Stomach smooth muscle (tissue), 2 donors: Measurements from ENCODE around the gene CCT5.

ENCODE experiments used
- H3K27ac ChIP-seq: one replicate; pipeline ENCODE4 v1.7.0; 2013; ENCODE audit warnings: mild to moderate bottlenecking, low read length, inconsistent platforms
- H3K27me3 ChIP-seq, 2 donors: one replicate each; pipeline ENCODE4 v1.7.0; 2013; ENCODE audit warnings: low read length in 2 of 2; ENCODE audit not compliant: insufficient read depth in 2 of 2, control insufficient read depth in 1 of 2
- H3K36me3 ChIP-seq, 2 donors: one replicate each; pipeline ENCODE4 v1.7.0; 2013; ENCODE audit warnings: low read length in 2 of 2; ENCODE audit not compliant: control insufficient read depth in 2 of 2, insufficient read depth in 2 of 2
- H3K4me1 ChIP-seq: one replicate; pipeline ENCODE4 v1.7.0; 2013; ENCODE audit warnings: low read length; ENCODE audit not compliant: control insufficient read depth, insufficient read depth
- H3K4me3 ChIP-seq, 2 donors: one replicate each; pipeline ENCODE4 v1.7.0; 2013; ENCODE audit warnings: low read length in 2 of 2
- H3K9ac ChIP-seq, 2 donors: one replicate each; pipeline ENCODE4 v1.7.0; 2013; ENCODE audit warnings: low read length in 2 of 2, mild to moderate bottlenecking in 1 of 2
- H3K9me3 ChIP-seq, 2 donors: one replicate each; pipeline ENCODE4 v1.7.0; 2013; ENCODE audit warnings: low read length in 2 of 2; ENCODE audit not compliant: control insufficient read depth in 2 of 2
- donor health status: healthy.
- donor health status: Pancreatic carcinoma.

Gene CCT5

DNA sequence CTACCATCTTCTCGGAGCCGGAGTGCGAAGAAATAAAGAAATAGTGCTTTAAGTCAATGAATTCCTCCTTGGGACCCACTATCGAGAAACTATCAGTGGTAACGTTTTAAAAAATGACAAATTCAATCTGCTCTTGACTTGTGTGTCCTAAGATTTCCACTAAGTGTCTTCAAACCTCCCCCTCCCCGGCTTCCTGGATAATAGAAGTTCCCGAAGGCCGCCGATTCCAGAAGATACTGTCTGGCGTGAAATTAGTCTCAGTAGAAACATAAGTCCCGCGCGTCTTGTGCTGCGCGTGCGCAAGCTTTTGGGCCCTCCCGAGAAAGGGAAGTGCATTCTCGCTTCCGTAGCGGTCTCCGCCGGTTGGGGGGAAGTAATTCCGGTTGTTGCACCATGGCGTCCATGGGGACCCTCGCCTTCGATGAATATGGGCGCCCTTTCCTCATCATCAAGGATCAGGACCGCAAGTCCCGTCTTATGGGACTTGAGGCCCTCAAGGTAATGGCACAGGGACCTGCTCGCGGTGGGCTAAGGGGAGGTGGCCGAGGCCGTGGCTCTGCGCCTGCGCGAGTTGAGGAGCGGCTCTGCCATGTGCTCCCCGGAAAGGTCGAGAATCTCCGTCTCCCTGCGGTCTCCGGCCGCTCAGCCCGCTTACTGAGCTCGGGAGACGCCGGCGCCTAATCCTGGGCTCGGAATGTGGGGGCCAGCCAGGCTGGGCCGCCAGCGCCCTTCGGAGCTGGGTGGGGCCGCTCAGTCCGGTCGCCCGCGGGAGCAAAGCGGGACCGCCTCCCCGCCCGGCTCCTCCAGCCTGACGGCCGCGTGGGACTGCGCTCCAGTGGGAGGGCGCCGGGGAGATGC, at the start of gene CCT5:
Gene CCT5, plus strand, starts transcription at position 333 of the 858 bp plus-strand sequence. Its CDS starts 61 bp downstream, at position 394.
- Histone ChIP-seq H3K36me3 (peaks cover 6 to 8% of the 10 kb centered on the region in 2 donors), H3K4me3 (peak within 1 kb of the TSS; percentile 96 to 97), H3K27me3 (no peaks in the 10 kb centered on the region), H3K9ac (peak within 1 kb of the TSS; percentile 66 to 95), H3K27ac (peak within 1 kb of the TSS; percentile 90), H3K9me3 (no peaks in the 10 kb centered on the region), H3K4me1 (peaks cover 26% of the 10 kb centered on the region)

GRCh38 chr5:10201223-10201868, 48.7 kb upstream of the CCT5 start:
- Histone ChIP-seq H3K27me3 (no peaks in the 10 kb centered on the region), H3K9me3 (peaks cover 0 to 12% of the 10 kb centered on the region in 2 donors), H3K4me1 (no peaks in the 10 kb centered on the region), H3K27ac (no peak overlapping the region), H3K4me3 (no peak overlapping the region), H3K36me3 (no peaks in the 10 kb centered on the region), H3K9ac (no peak overlapping the region)

- H3K9me3 ChIP-seq: peaks cover 0 to 6% of the 10 kb centered on the region in 2 donors
Measured at GRCh38 chr5:10202089-10202910, 47.8 kb upstream of the CCT5 start.

GRCh38 chr5:10209004-10209403, 41.1 kb upstream of the CCT5 start:
- peaks cover 0 to 2% of the 10 kb centered on the region in 2 donors for H3K27me3 ChIP-seq

More at GRCh38 chr5:10202089-10202910, 47.8 kb upstream of the CCT5 start:
- no peaks in the 10 kb centered on the region for H3K4me1 ChIP-seq
- no peaks in the 10 kb centered on the region for H3K27me3 ChIP-seq
- no peak overlapping the region for H3K27ac ChIP-seq
- H3K4me3 ChIP-seq: no peak overlapping the region
- H3K36me3 ChIP-seq: no peaks in the 10 kb centered on the region
- H3K9ac ChIP-seq: no peak overlapping the region

DNA sequence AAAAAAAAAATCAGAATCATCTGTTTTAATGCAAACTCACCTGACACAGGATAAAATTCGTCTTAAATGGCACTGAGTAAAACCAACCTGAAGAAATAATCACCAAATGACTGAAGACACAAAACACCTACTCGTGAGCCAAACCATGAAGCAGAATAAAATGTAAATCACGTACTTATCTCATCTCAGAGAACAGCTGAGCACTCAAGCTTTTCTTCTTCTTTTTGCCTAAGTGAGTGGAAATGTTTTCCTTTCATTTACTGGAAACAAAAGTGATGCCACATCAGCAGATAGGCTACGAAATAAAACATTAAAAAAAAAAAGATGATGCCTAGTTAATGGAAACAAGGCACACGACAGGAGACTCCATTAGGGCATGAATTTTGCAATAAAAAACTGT, 36.8 kb upstream of the CCT5 start:
- no peak overlapping the region for H3K4me3 ChIP-seq
- H3K4me1 ChIP-seq: no peaks in the 10 kb centered on the region
- no peak overlapping the region for H3K27ac ChIP-seq
- H3K36me3 ChIP-seq: no peaks in the 10 kb centered on the region
- H3K9me3 ChIP-seq: no peaks in the 10 kb centered on the region
- H3K27me3 ChIP-seq: peaks cover 0 to 2% of the 10 kb centered on the region in 2 donors
- no peak overlapping the region for H3K9ac ChIP-seq

More at GRCh38 chr5:10209004-10209403, 41.1 kb upstream of the CCT5 start:
- Histone ChIP-seq H3K4me3 (no peak overlapping the region), H3K9ac (no peak overlapping the region), H3K36me3 (no peaks in the 10 kb centered on the region), H3K4me1 (no peaks in the 10 kb centered on the region), H3K9me3 (no peaks in the 10 kb centered on the region), H3K27ac (no peak overlapping the region)

GRCh38 chr5:10214041-10214440, 36.0 kb upstream of the CCT5 start:
- Histone ChIP-seq H3K9me3 (no peaks in the 10 kb centered on the region), H3K4me3 (no peak overlapping the region), H3K4me1 (no peaks in the 10 kb centered on the region), H3K27me3 (peaks cover 0 to 2% of the 10 kb centered on the region in 2 donors), H3K9ac (no peak overlapping the region), H3K27ac (no peak overlapping the region), H3K36me3 (no peaks in the 10 kb centered on the region)

DNA sequence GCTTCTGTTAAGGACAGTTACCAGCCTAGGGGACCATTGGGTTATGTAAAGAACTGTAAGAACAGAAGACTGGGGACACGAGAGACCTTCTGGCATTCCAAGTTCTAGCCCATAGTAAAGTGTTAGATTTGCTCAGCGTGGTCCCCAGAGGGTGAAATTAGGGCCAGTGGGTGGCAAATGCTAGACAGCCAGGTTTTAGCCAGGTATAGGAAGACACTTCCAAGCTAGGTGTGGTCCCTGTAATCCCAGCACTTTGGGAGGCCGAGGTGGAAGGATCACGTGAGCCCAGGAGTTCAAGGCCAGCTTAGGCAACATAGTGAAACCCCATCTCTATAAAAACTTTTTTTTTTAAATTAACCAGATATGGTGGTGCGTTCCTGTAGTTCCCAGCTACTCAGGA, 34.7 kb upstream of the CCT5 start:
- H3K4me3 ChIP-seq: no peak overlapping the region
- H3K9ac ChIP-seq: no peak overlapping the region
- no peak overlapping the region for H3K27ac ChIP-seq

GRCh38 chr5:10216107-10216506, 34.0 kb upstream of the CCT5 start:
- Histone ChIP-seq H3K9me3 (no peaks in the 10 kb centered on the region), H3K4me3 (no peak overlapping the region), H3K9ac (no peak overlapping the region), H3K27me3 (peaks cover 0 to 2% of the 10 kb centered on the region in 2 donors), H3K36me3 (no peaks in the 10 kb centered on the region), H3K27ac (no peak overlapping the region), H3K4me1 (no peaks in the 10 kb centered on the region)

More for the DNA sequence above, 34.7 kb upstream of the CCT5 start:
- H3K36me3 ChIP-seq: no peaks in the 10 kb centered on the region
- no peaks in the 10 kb centered on the region for H3K4me1 ChIP-seq
- H3K27me3 ChIP-seq: peaks cover 0 to 2% of the 10 kb centered on the region in 2 donors
- H3K9me3 ChIP-seq: no peaks in the 10 kb centered on the region

GRCh38 chr5:10218658-10219057, 31.4 kb upstream of the CCT5 start:
- Histone ChIP-seq H3K9ac (no peak overlapping the region), H3K4me3 (no peak overlapping the region), H3K27me3 (no peaks in the 10 kb centered on the region), H3K27ac (no peak overlapping the region), H3K4me1 (no peaks in the 10 kb centered on the region), H3K9me3 (no peaks in the 10 kb centered on the region), H3K36me3 (peaks cover 0 to 3% of the 10 kb centered on the region in 2 donors)

GRCh38 chr5:10219068-10219467, 31.0 kb upstream of the CCT5 start:
- no peaks in the 10 kb centered on the region for H3K27me3 ChIP-seq
- no peaks in the 10 kb centered on the region for H3K9me3 ChIP-seq
- H3K4me3 ChIP-seq: no peak overlapping the region
- H3K9ac ChIP-seq: no peak overlapping the region
- H3K36me3 ChIP-seq: peaks cover 0 to 3% of the 10 kb centered on the region in 2 donors
- no peaks in the 10 kb centered on the region for H3K4me1 ChIP-seq
- H3K27ac ChIP-seq: no peak overlapping the region
